Daoy (cell line): Measurements from ENCODE around the gene ARHGAP8. TPM values are rescaled to one million over a fixed set of nuclear protein-coding genes. Genes with fewer than 3 reads are reported as not detected.
A peak's percentile ranks its signal among the peaks of the same experiment; 100 is the strongest.
"Not testable (repeated sequence)": the region's sequence is repeated elsewhere in the genome, so short reads cannot be mapped to it uniquely, and the experiment has no call there.

ENCODE experiments used
- DNase-seq: peaks from one replicate; pipeline ENCODE4 v3.0.0-alpha.2; 2015; ENCODE audit warnings: low read depth
- total RNA-seq: library from RNA; depleted of rRNA; stranded (reverse); fragments of >200 nt; shearing (Covaris generic); gene quantifications from 2 replicates; pipeline ENCODE4 v1.2.3, GENCODE V29; 2014

The ARHGAP8 gene
- total RNA-seq, 1 experiment from 2014 or later = 4.6 TPM

GRCh38 chr22:44825310-44826150, 73.2 kb downstream of the ARHGAP8 start:
- DNase-seq = no peak

GRCh38 chr22:44827666-44828190, 75.4 kb downstream of the ARHGAP8 start:
- no peak for DNase-seq

- peak; percentile 50 for DNase-seq
Measured at GRCh38 chr22:44828193-44828592, 75.8 kb downstream of the ARHGAP8 start.

GRCh38 chr22:44831885-44832284, 79.5 kb downstream of the ARHGAP8 start:
- no peak for DNase-seq

GRCh38 chr22:44834065-44834464, 81.7 kb downstream of the ARHGAP8 start:
- DNase-seq = no peak

GRCh38 chr22:44837481-44837880, 85.1 kb downstream of the ARHGAP8 start:
- no peak for DNase-seq

- DNase-seq = no peak
Measured at GRCh38 chr22:44838316-44839016, 86.1 kb downstream of the ARHGAP8 start.

GRCh38 chr22:44839061-44839460, 86.7 kb downstream of the ARHGAP8 start:
- no peak for DNase-seq

- DNase-seq = no peak
Measured at GRCh38 chr22:44839721-44840120, 87.3 kb downstream of the ARHGAP8 start.

- no peak for DNase-seq
Measured at GRCh38 chr22:44840611-44841322, 88.4 kb downstream of the ARHGAP8 start.

- no peak for DNase-seq
Measured at GRCh38 chr22:44842417-44842816, 90.0 kb downstream of the ARHGAP8 start.

- no peak for DNase-seq
Measured at GRCh38 chr22:44845191-44845590, 92.8 kb downstream of the ARHGAP8 start.

- DNase-seq = no peak
Measured at GRCh38 chr22:44845796-44846720, 93.7 kb downstream of the ARHGAP8 start.

GRCh38 chr22:44846726-44847275, 94.4 kb downstream of the ARHGAP8 start:
- DNase-seq = no peak

- DNase-seq = no peak
Measured at GRCh38 chr22:44847380-44847779, 95.0 kb downstream of the ARHGAP8 start.

- DNase-seq = no peak
Measured at GRCh38 chr22:44847892-44848291, 95.5 kb downstream of the ARHGAP8 start.

GRCh38 chr22:44848296-44848741, 95.9 kb downstream of the ARHGAP8 start:
- no peak for DNase-seq

- DNase-seq = no peak
Measured at GRCh38 chr22:44848791-44849420, 96.5 kb downstream of the ARHGAP8 start.

GRCh38 chr22:44850946-44851345, 98.6 kb downstream of the ARHGAP8 start:
- DNase-seq = no peak

GRCh38 chr22:44854641-44855040, 102.3 kb downstream of the ARHGAP8 start:
- not testable (repeated sequence) for DNase-seq
